ENCODE data around the gene RIN3. TPM values are rescaled to one million over a fixed set of nuclear protein-coding genes. Genes with fewer than 3 reads are reported as not detected.

The RIN3 gene
- total and polyA plus RNA-seq, 2 donors, result 6.2 to 20.6 TPM

- H3K4me3 ChIP-seq (ENCODE audit: low read length in 2 of 2), result no peak overlapping the region
- peaks cover 24 to 28% of the 10 kb centered on the region in 2 donors for H3K36me3 ChIP-seq (ENCODE audit: control insufficient read depth in 2 of 2, insufficient read depth in 2 of 2, low read length in 1 of 2)
- no peak for DNase-seq (ENCODE audit: low read depth in 6 of 9, low spot score in 9 of 9)
- peaks cover 1 to 16% of the 10 kb centered on the region in 2 donors for H3K9me3 ChIP-seq (ENCODE audit: control insufficient read depth in 2 of 2, insufficient read depth in 1 of 2, low read length in 1 of 2)
- 92% methylated on average over 6 of the region's 6 CpGs for WGBS
- H3K27ac ChIP-seq (ENCODE audit: low read depth in 1 of 2, low read length in 1 of 2), result no peak overlapping the region
- H3K27me3 ChIP-seq (ENCODE audit: control insufficient read depth in 2 of 2, insufficient read depth in 1 of 2, low read length in 1 of 2), result no peaks in the 10 kb centered on the region
- peaks cover 30 to 48% of the 10 kb centered on the region in 2 donors for H3K4me1 ChIP-seq (ENCODE audit: control insufficient read depth in 2 of 2, insufficient read depth in 2 of 2, low read length in 2 of 2)
These were observed 57.2 kb downstream of the RIN3 start for GRCh38 chr14:92570674-92571262.

GRCh38 chr14:92572050-92572449 is 58.5 kb downstream of the RIN3 start:
- peaks cover 1 to 7% of the 10 kb centered on the region in 2 donors for H3K9me3 ChIP-seq (ENCODE audit: control insufficient read depth in 2 of 2, insufficient read depth in 1 of 2, low read length in 1 of 2)
- no peak for DNase-seq (ENCODE audit: low read depth in 6 of 9, low spot score in 9 of 9)
- H3K36me3 ChIP-seq (ENCODE audit: control insufficient read depth in 2 of 2, insufficient read depth in 2 of 2, low read length in 1 of 2), result peaks cover 15 to 22% of the 10 kb centered on the region in 2 donors
- H3K4me3 ChIP-seq (ENCODE audit: low read length in 2 of 2), result no peak overlapping the region
- 98% methylated on average over 10 of the region's 10 CpGs for WGBS
- no peaks in the 10 kb centered on the region for H3K27me3 ChIP-seq (ENCODE audit: control insufficient read depth in 2 of 2, insufficient read depth in 1 of 2, low read length in 1 of 2)
- H3K4me1 ChIP-seq (ENCODE audit: control insufficient read depth in 2 of 2, insufficient read depth in 2 of 2, low read length in 2 of 2), result peaks cover 43 to 61% of the 10 kb centered on the region in 2 donors
- H3K27ac ChIP-seq (ENCODE audit: low read depth in 1 of 2, low read length in 1 of 2), result no peak overlapping the region

- no peak for DNase-seq (ENCODE audit: low read depth in 6 of 9, low spot score in 9 of 9)
- peaks cover 41 to 65% of the 10 kb centered on the region in 2 donors for H3K4me1 ChIP-seq (ENCODE audit: control insufficient read depth in 2 of 2, insufficient read depth in 2 of 2, low read length in 2 of 2)
- H3K36me3 ChIP-seq (ENCODE audit: control insufficient read depth in 2 of 2, insufficient read depth in 2 of 2, low read length in 1 of 2), result peaks cover 18% of the 10 kb centered on the region in 2 donors
- peak overlapping the region in 1 of 2 donors; percentile 42 for H3K27ac ChIP-seq (ENCODE audit: low read depth in 1 of 2, low read length in 1 of 2)
- WGBS, result 94% methylated on average over 8 of the region's 8 CpGs
- H3K4me3 ChIP-seq (ENCODE audit: low read length in 2 of 2), result no peak overlapping the region
- H3K27me3 ChIP-seq (ENCODE audit: control insufficient read depth in 2 of 2, insufficient read depth in 1 of 2, low read length in 1 of 2), result no peaks in the 10 kb centered on the region
- peaks cover 0 to 3% of the 10 kb centered on the region in 2 donors for H3K9me3 ChIP-seq (ENCODE audit: control insufficient read depth in 2 of 2, insufficient read depth in 1 of 2, low read length in 1 of 2)
These were observed 60.3 kb downstream of the RIN3 start for GRCh38 chr14:92573761-92574498.

GRCh38 chr14:92575061-92575747 is 61.6 kb downstream of the RIN3 start:
- Histone ChIP-seq H3K4me3 (ENCODE audit: low read length in 2 of 2) (no peak overlapping the region), H3K9me3 (ENCODE audit: control insufficient read depth in 2 of 2, insufficient read depth in 1 of 2, low read length in 1 of 2) (no peaks in the 10 kb centered on the region), H3K27ac (ENCODE audit: low read depth in 1 of 2, low read length in 1 of 2) (no peak overlapping the region), H3K27me3 (ENCODE audit: control insufficient read depth in 2 of 2, insufficient read depth in 1 of 2, low read length in 1 of 2) (no peaks in the 10 kb centered on the region), H3K36me3 (ENCODE audit: control insufficient read depth in 2 of 2, insufficient read depth in 2 of 2, low read length in 1 of 2) (peaks cover 22 to 26% of the 10 kb centered on the region in 2 donors), H3K4me1 (ENCODE audit: control insufficient read depth in 2 of 2, insufficient read depth in 2 of 2, low read length in 2 of 2) (peaks cover 28 to 55% of the 10 kb centered on the region in 2 donors)
- DNase-seq (ENCODE audit: low read depth in 6 of 9, low spot score in 9 of 9), result no peak
- WGBS, result 95% methylated on average over 7 of the region's 7 CpGs

- Histone ChIP-seq H3K36me3 (ENCODE audit: control insufficient read depth in 2 of 2, insufficient read depth in 2 of 2, low read length in 1 of 2) (peaks cover 25 to 33% of the 10 kb centered on the region in 2 donors), H3K4me1 (ENCODE audit: control insufficient read depth in 2 of 2, insufficient read depth in 2 of 2, low read length in 2 of 2) (peaks cover 28 to 56% of the 10 kb centered on the region in 2 donors), H3K27me3 (ENCODE audit: control insufficient read depth in 2 of 2, insufficient read depth in 1 of 2, low read length in 1 of 2) (no peaks in the 10 kb centered on the region), H3K9me3 (ENCODE audit: control insufficient read depth in 2 of 2, insufficient read depth in 1 of 2, low read length in 1 of 2) (no peaks in the 10 kb centered on the region), H3K27ac (ENCODE audit: low read depth in 1 of 2, low read length in 1 of 2) (peak overlapping the region in 1 of 2 donors; percentile 38), H3K4me3 (ENCODE audit: low read length in 2 of 2) (no peak overlapping the region)
- DNase-seq (ENCODE audit: low read depth in 6 of 9, low spot score in 9 of 9), result no peak
- WGBS, result 93% methylated on average over 7 of the region's 7 CpGs
These were observed 62.2 kb downstream of the RIN3 start for GRCh38 chr14:92575748-92576303.

GRCh38 chr14:92577321-92577742 is 63.8 kb downstream of the RIN3 start:
- peak overlapping the region; percentile 74 to 88 for H3K27ac ChIP-seq (ENCODE audit: low read depth in 1 of 2, low read length in 1 of 2)
- H3K4me1 ChIP-seq (ENCODE audit: control insufficient read depth in 2 of 2, insufficient read depth in 2 of 2, low read length in 2 of 2), result peaks cover 40 to 62% of the 10 kb centered on the region in 2 donors

GRCh38 chr14:92578511-92578910 is 64.9 kb downstream of the RIN3 start:
- DNase-seq (ENCODE audit: low read depth in 6 of 9, low spot score in 9 of 9), result no peak
- 99% methylated on average over 3 of the region's 3 CpGs for WGBS

More at GRCh38 chr14:92577321-92577742, 63.8 kb downstream of the RIN3 start:
- H3K36me3 ChIP-seq (ENCODE audit: control insufficient read depth in 2 of 2, insufficient read depth in 2 of 2, low read length in 1 of 2), result peaks cover 23 to 37% of the 10 kb centered on the region in 2 donors
- H3K4me3 ChIP-seq (ENCODE audit: low read length in 2 of 2), result no peak overlapping the region
- H3K9me3 ChIP-seq (ENCODE audit: control insufficient read depth in 2 of 2, insufficient read depth in 1 of 2, low read length in 1 of 2), result peaks cover 0 to under 1% of the 10 kb centered on the region in 2 donors
- WGBS, result 28% methylated on average over 13 of the region's 13 CpGs
- no peaks in the 10 kb centered on the region for H3K27me3 ChIP-seq (ENCODE audit: control insufficient read depth in 2 of 2, insufficient read depth in 1 of 2, low read length in 1 of 2)
- peak in 3 of 9 donors; percentile 38 to 71 (median 56) for DNase-seq (ENCODE audit: low read depth in 6 of 9, low spot score in 9 of 9)

GRCh38 chr14:92579244-92579936 is 65.8 kb downstream of the RIN3 start:
- peaks cover 20 to 47% of the 10 kb centered on the region in 2 donors for H3K36me3 ChIP-seq (ENCODE audit: control insufficient read depth in 2 of 2, insufficient read depth in 2 of 2, low read length in 1 of 2)
- DNase-seq (ENCODE audit: low read depth in 6 of 9, low spot score in 9 of 9), result no peak
- no peaks in the 10 kb centered on the region for H3K27me3 ChIP-seq (ENCODE audit: control insufficient read depth in 2 of 2, insufficient read depth in 1 of 2, low read length in 1 of 2)
- WGBS, result 99% methylated on average over 2 of the region's 2 CpGs
- H3K4me1 ChIP-seq (ENCODE audit: control insufficient read depth in 2 of 2, insufficient read depth in 2 of 2, low read length in 2 of 2), result peaks cover 46 to 75% of the 10 kb centered on the region in 2 donors
- H3K4me3 ChIP-seq (ENCODE audit: low read length in 2 of 2), result no peak overlapping the region
- H3K9me3 ChIP-seq (ENCODE audit: control insufficient read depth in 2 of 2, insufficient read depth in 1 of 2, low read length in 1 of 2), result peaks cover 0 to 4% of the 10 kb centered on the region in 2 donors
- H3K27ac ChIP-seq (ENCODE audit: low read depth in 1 of 2, low read length in 1 of 2), result no peak overlapping the region

More at GRCh38 chr14:92578511-92578910, 64.9 kb downstream of the RIN3 start:
- Histone ChIP-seq H3K36me3 (ENCODE audit: control insufficient read depth in 2 of 2, insufficient read depth in 2 of 2, low read length in 1 of 2) (peaks cover 23 to 44% of the 10 kb centered on the region in 2 donors), H3K9me3 (ENCODE audit: control insufficient read depth in 2 of 2, insufficient read depth in 1 of 2, low read length in 1 of 2) (peaks cover 0 to 4% of the 10 kb centered on the region in 2 donors), H3K4me1 (ENCODE audit: control insufficient read depth in 2 of 2, insufficient read depth in 2 of 2, low read length in 2 of 2) (peaks cover 42 to 72% of the 10 kb centered on the region in 2 donors), H3K27ac (ENCODE audit: low read depth in 1 of 2, low read length in 1 of 2) (no peak overlapping the region), H3K4me3 (ENCODE audit: low read length in 2 of 2) (no peak overlapping the region), H3K27me3 (ENCODE audit: control insufficient read depth in 2 of 2, insufficient read depth in 1 of 2, low read length in 1 of 2) (no peaks in the 10 kb centered on the region)
